Measurements from ENCODE around the gene PRELID1. TPM values are rescaled to one million over a fixed set of nuclear protein-coding genes. Genes with fewer than 3 reads are reported as not detected.
"Not testable (repeated sequence)": the region's sequence is repeated elsewhere in the genome, so short reads cannot be mapped to it uniquely, and the experiment has no call there.

Gene PRELID1
- total RNA-seq, 1 donor from 2014 or later, result 68.1 TPM

- ATAC-seq, result no peak
- no peak for DNase-seq (ENCODE audit: low spot score)
Observed at GRCh38 chr5:177297922-177298321, 5.7 kb upstream of the PRELID1 start.

- ATAC-seq (no peak), DNase-seq (ENCODE audit: low spot score) (no peak)
Observed at GRCh38 chr5:177299697-177300096, 3.9 kb upstream of the PRELID1 start.

GRCh38 chr5:177300236-177300880 is 3.2 kb upstream of the PRELID1 start:
- ATAC-seq (no peak), DNase-seq (ENCODE audit: low spot score) (no peak)

GRCh38 chr5:177300951-177301350 is 2.6 kb upstream of the PRELID1 start:
- DNase-seq (ENCODE audit: low spot score), result no peak
- no peak for ATAC-seq

- peak; percentile 68 for ATAC-seq
Observed at GRCh38 chr5:177301503-177302165, 2.0 kb upstream of the PRELID1 start.

GRCh38 chr5:177302354-177303110 is 1.1 kb upstream of the PRELID1 start:
- peak; percentile 1 for ATAC-seq
- DNase-seq (ENCODE audit: low spot score), result no peak

More at GRCh38 chr5:177301503-177302165, 2.0 kb upstream of the PRELID1 start:
- peak; percentile 92 for DNase-seq (ENCODE audit: low spot score)

GRCh38 chr5:177303925-177304391 is 359 bp downstream of the PRELID1 start:
- ATAC-seq, result peak; percentile 3
- DNase-seq (ENCODE audit: low spot score), result no peak

- ATAC-seq (peak; percentile 12), DNase-seq (ENCODE audit: low spot score) (no peak)
Observed at GRCh38 chr5:177304392-177305119, 957 bp downstream of the PRELID1 start.

GRCh38 chr5:177306103-177306640 is 2.6 kb downstream of the PRELID1 start:
- not testable (repeated sequence) for ATAC-seq; DNase-seq (ENCODE audit: low spot score)

- DNase-seq (ENCODE audit: low spot score) (no peak), ATAC-seq (no peak)
Observed at GRCh38 chr5:177306674-177307543, 3.3 kb downstream of the PRELID1 start.

- no peak for ATAC-seq
- DNase-seq (ENCODE audit: low spot score), result no peak
Observed at GRCh38 chr5:177307544-177308363, 4.2 kb downstream of the PRELID1 start.

- DNase-seq (ENCODE audit: low spot score) (no peak), ATAC-seq (no peak)
Observed at GRCh38 chr5:177308740-177309139, 5.1 kb downstream of the PRELID1 start.

- ATAC-seq, result peak; percentile 59
Observed at GRCh38 chr5:177309351-177310191, 6.0 kb downstream of the PRELID1 start.

GRCh38 chr5:177310332-177310731 is 6.7 kb downstream of the PRELID1 start:
- DNase-seq (ENCODE audit: low spot score) (no peak), ATAC-seq (no peak)

More at GRCh38 chr5:177309351-177310191, 6.0 kb downstream of the PRELID1 start:
- peak; percentile 76 for DNase-seq (ENCODE audit: low spot score)

- no peak for ATAC-seq
- no peak for DNase-seq (ENCODE audit: low spot score)
Observed at GRCh38 chr5:177310757-177311391, 7.3 kb downstream of the PRELID1 start.

GRCh38 chr5:177311392-177311722 is 7.8 kb downstream of the PRELID1 start:
- DNase-seq (ENCODE audit: low spot score), result no peak
- ATAC-seq, result peak; percentile 4
